SIG-M5 (cell line): ENCODE measurements around the gene ZC3H13.
"Not testable (repeated sequence)": the region's sequence is repeated elsewhere in the genome, so short reads cannot be mapped to it uniquely, and the experiment has no call there.

ENCODE experiments used
- DNase-seq: peaks from one replicate; lab custom pipeline; 2025; lab: John Stamatoyannopoulos, UW

The ZC3H13 gene

DNA sequence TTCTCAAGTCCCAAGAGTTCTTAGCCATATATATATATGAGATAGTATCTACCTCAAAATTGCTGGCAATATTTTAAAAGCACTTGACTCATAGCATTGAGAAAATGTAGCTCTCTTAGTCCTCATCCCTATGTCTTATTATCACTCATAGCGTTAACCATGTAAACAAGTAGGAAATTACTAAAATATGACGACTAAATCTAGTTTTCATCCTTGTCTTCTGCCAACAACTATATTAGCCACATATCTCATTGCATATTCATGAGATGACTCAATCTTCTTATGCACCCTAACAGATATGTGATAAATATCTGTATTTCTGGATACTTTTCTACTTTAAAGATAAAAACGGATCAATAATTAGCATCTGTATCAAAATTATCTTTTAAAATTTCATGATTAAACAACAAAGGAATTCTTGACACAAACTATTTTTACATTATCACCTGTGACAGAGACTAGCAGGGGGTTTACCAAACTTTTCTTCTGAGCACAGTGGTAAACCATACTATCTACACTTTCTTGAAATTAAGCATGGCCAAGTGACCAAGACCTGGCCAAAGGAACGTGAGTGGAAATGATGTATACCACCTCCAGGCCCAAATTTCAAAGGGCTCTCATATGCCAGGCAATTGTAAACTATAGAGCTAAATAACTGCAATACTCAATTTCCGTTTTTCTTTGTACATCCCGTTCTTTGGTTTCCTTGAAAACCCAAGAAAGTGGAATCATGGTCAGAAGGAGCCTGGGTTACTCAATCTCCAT, 45.7 kb downstream of the ZC3H13 start:
- no peak for DNase-seq

DNA sequence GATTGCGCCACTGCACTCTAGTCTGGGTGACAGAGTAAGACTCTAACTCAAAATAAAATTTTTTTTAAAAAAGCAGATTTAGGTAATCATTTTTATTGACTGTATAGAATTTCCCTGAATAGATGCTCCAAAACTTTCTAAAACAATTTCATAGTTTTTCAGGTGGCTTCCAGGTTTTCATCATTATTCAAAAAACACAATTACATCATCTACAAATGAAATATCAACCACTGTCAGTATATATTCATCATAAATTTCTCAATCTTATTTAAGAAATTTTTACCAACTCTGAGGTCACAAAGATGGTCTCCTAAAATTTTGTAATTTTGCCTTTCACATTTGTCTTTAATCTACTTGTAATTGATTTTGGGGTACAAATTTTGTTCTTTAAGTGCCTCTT, 48.1 kb downstream of the ZC3H13 start:
- DNase-seq, result no peak

DNA sequence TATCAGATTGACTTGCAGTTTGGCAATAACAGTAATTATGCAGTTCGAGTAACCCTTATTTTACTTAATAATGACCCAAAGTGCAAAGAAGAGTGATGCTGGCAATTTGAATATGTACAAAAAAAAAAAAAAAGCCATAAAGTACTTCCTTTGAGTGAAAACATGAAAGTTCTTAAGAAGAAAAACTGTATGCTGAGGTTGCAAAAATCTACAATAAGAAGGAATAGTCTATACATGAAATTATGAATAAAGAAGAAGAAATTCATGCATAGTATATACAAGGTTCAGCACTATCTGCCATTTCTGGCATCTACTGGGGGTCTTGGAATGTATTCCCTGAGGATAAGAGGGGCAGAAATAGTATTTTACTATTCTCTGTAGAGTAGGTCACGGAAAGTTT, 55.9 kb downstream of the ZC3H13 start:
- DNase-seq, result no peak

- DNase-seq, result no peak
Observed at GRCh38 chr13:45995245-45995644, 57.3 kb downstream of the ZC3H13 start.

DNA sequence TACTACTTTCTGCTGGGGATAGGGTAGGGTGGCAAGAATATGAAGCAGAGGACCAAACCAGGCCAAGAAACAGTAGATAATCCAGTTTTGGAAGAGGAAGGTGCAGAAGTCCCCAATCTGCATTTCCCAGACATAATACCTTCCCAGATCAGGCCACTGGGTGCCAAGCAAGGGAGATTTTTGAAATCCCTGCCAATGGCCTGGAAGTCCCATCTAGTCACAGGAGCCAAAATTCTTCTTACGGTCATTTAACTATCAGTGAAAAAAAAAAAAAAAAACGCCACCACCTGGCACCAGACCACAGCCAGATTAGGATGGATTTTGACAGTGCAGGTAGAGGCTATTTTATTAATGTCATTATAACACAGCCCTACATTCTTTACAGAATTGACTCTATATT, 57.8 kb downstream of the ZC3H13 start:
- DNase-seq, result no peak

GRCh38 chr13:45989607-45990006, 62.9 kb downstream of the ZC3H13 start:
- no peak for DNase-seq

- not testable (repeated sequence) for DNase-seq
Observed at GRCh38 chr13:45981127-45981526, 71.4 kb downstream of the ZC3H13 start.

GRCh38 chr13:45975337-45975736, 77.2 kb downstream of the ZC3H13 start:
- DNase-seq, result no peak

DNA sequence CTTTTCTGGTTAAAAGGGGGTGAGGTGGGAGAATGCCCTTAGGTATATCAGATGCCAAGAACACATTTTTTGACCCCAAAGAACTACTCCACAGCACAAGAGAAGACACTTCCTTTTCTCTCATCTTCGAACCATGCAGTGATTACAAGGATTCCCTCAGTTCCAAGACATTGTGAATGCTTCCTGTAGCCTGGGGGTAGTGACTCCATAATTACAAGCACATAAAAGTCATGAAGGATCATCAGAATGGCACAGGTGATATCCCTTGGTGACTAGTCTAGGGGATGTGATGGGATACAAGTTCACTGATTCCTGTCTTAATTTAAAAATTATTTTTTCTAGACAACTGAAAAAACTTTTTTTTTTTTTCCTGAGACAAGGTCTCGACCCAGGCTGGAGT, 78.0 kb downstream of the ZC3H13 start:
- DNase-seq, result no peak

- DNase-seq, result no peak
Observed at GRCh38 chr13:45967589-45967988, 85.0 kb downstream of the ZC3H13 start.

DNA sequence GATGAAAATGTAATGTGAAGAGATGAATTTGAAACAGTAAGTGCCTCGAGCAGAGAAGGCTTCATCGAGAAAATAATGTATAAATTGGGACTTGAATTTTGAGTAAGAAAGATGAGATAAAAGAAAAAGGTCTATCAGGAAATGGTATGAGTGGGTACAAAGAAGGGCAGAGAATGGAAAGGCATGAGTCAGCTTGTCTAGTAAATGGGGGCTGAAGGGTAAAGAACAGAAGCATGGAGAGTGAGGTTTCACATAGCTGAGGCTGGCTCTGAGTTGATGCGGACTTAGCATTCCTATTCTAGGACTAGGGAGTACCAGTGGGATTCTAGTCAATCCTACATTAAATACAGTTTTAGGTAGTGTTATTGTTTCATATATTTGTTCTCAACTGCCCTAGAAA, 85.8 kb downstream of the ZC3H13 start:
- no peak for DNase-seq

- DNase-seq, result no peak
Observed at GRCh38 chr13:45961468-45961867, 91.1 kb downstream of the ZC3H13 start.

- DNase-seq, result no peak
Observed at GRCh38 chr13:45954836-45955800, 97.4 kb downstream of the ZC3H13 start.

DNA sequence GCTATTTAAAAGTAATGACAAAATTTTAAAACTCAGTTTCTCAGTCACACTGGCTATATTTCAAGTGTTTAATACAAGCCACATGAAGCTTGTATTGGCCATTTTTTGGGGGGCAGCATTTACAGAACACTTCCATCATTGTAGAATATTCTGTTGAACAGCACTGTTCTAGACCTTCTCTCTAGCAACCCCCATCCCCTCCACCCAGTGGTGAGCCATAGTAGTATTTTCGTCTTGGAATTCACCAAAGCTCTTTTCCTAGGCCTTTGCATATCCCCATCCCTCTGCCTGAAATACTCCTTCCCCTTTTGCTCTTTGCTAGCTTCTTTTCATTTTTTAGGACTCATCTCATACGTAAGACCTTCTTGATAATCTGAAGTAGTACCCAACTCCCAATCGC, 99.5 kb downstream of the ZC3H13 start:
- DNase-seq, result no peak

- DNase-seq, result no peak
Observed at GRCh38 chr13:45951724-45952123, 100.8 kb downstream of the ZC3H13 start.

DNA sequence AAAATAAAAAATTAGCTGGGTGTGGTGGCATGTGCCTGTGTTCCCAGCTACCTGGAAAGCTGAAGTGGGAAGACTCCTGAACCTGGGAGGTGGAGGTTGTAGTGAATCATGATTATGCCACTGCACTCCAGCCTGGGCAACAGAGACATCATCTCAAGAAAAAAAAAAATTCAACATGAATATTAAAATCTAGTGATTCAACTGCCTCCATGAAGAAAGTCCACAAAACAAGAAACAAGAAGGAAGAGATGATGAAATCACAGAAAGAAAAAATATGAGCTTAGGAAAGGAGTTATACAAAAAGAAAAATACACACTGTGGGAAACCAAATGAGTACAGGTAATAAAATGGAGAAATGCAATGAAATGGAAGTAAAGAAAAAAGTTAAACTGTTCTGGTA, 101.4 kb downstream of the ZC3H13 start:
- no peak for DNase-seq

DNA sequence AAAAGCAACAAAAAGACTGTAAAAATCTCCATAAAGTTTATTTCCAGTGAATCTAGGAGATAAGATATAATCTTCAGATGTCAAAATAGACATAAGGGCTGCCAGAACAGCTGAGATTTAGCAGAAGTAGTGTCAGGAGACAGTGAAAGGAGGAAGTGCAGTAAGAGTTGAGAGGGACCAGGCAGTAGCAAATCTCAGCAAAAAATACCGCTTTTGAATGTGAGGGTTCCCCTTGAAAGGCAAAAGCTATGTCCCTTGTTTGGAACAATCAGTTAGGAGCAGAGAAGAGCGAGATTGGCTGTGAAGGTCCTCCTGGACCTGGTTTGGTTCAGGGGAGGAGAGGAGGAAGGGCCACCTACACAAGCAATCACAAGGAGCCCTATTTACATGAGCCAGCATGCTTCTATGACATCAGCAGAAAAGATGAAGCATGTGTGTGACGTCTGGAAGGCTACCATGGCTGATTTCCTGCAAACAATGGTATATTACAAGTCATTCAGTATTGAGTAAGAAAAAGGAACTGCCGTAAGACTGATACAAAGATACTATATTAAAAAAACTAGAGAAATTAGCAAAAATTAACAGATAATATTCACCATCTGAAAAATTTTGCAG, 102.1 kb downstream of the ZC3H13 start:
- DNase-seq, result no peak

- no peak for DNase-seq
Observed at GRCh38 chr13:45949161-45949560, 103.4 kb downstream of the ZC3H13 start.

DNA sequence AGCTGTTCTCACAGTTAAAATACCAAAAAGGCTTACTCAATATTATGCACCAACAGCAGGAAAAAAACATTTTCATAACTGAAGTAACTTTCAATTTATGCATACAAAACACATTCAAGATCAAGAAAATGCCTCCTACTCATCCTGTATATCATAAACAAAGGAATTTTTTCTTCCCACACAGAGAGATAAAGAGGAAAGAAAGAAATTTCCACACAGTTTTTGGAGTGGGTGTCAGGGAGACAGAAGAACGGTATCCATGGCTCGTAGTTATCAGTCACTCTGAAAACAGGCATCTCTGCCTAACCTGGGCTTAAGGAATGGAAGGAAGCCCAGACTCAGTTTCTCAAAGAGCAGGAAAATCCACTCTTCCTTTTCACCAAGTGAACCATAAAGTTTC, 108.6 kb downstream of the ZC3H13 start:
- DNase-seq, result no peak

- DNase-seq, result no peak
Observed at GRCh38 chr13:45943120-45943519, 109.4 kb downstream of the ZC3H13 start.

DNA sequence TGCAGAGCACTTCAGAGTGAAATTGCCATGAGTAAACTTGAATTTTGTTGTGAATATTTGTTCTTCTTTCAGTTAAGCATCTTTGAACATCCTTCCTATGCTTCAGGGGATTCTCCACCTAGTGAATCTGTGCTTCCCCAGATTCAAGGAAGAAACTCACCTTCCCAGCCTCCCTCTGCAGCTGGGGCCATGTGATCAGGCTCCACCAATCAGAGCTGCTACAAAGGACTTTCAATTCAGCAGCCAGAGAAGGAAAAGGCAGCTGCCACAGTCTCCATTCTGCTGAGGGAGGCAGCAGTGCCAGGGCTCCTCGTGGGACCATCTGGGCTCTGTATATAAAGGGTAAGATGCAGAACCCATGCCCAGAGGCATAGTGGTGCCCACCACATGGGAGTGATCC, 111.3 kb downstream of the ZC3H13 start:
- DNase-seq, result no peak

- no peak for DNase-seq
Observed at GRCh38 chr13:45940061-45940460, 112.5 kb downstream of the ZC3H13 start.

- DNase-seq, result no peak
Observed at GRCh38 chr13:45936621-45937020, 115.9 kb downstream of the ZC3H13 start.
